Vagina (tissue), 2 donors: ENCODE measurements around the gene DOCK4.

ENCODE experiments used
- CTCF ChIP-seq, 3 experiments: fragments of 450-650 bp in 2 of 3; fragments of 200-600 bp in 1 of 3; sonication (generic) in 1 of 3; IDR thresholded peaks; one replicate each; pipeline ENCODE4 v1.5.1; 2017 to 2019; ENCODE audit warnings: antibody characterized with exemption in 3 of 3, mild to moderate bottlenecking in 2 of 3, moderate library complexity in 2 of 3
- POLR2A ChIP-seq, 2 donors: fragments of 450-650 bp; IDR thresholded peaks; one replicate each; pipeline ENCODE4 v1.6.1; 2017; ENCODE audit warnings: antibody characterized with exemption in 2 of 2, mild to moderate bottlenecking in 2 of 2, moderate library complexity in 2 of 2

- TF ChIP-seq CTCF (IDR thresholded peaks at IDR 0.05) (no peak), POLR2A (IDR thresholded peaks at IDR 0.05) (no peak)
Observed at GRCh38 chr7:112118581-112119566, 87.3 kb downstream of the DOCK4 start.
